ENCODE measurements around the gene LYSMD2. TPM values are rescaled to one million over a fixed set of nuclear protein-coding genes. Genes with fewer than 3 reads are reported as not detected.

The LYSMD2 gene
- total and polyA plus RNA-seq, 9 of the 15 experiments (the other 6 are each of a cell fraction or from before 2014, with no cell fraction given): 4.3 to 30.3 (median 9.8) TPM

DNA sequence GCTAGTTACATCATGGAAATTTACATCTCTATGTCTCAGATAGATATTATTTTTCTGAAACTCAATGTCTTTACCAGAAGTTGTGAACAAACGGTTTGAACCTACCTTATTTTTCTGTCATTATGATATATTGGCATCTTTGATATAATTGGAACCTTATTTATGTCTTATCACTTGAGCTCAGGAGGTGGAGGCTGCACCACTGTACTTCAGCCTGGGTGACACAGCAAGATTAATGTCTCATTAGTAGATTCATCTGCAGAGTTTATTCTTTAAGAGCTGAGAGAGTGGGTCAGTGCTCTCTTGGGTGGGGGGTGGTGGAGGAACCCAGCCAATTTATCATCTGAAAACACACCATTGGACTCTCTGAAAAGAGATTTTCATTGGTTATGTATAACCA is 34.7 kb downstream of the LYSMD2 start (continued):
- TF ChIP-seq STAT5B (CRISPR knock-in tag; IDR thresholded peaks at IDR 0.05) (no peak), ZNF174 (CRISPR knock-in tag; IDR thresholded peaks at IDR 0.05) (no peak), COPS2 (conservative IDR thresholded peaks at IDR 0.05) (no peak), ZNF165 (CRISPR knock-in tag; IDR thresholded peaks at IDR 0.05; ENCODE audit: borderline replicate concordance) (no peak), ZZZ3 (IDR thresholded peaks at IDR 0.05) (no peak), ARID3B (CRISPR knock-in tag; IDR thresholded peaks at IDR 0.05; ENCODE audit: borderline replicate concordance) (no peak), ZNF146 (CRISPR knock-in tag; IDR thresholded peaks at IDR 0.05; ENCODE audit: unreplicated experiment) (no peak), ZNF511 (CRISPR knock-in tag; IDR thresholded peaks at IDR 0.05) (no peak), HLTF (IDR thresholded peaks at IDR 0.05) (no peak), ILK (tag; IDR thresholded peaks at IDR 0.05; ENCODE audit: borderline replicate concordance, low read depth) (no peak), NCOA6 (IDR thresholded peaks at IDR 0.05) (no peak), MAFF (IDR thresholded peaks at IDR 0.05; ENCODE audit: low read length) (peak; percentile 77), ZNF354B (CRISPR knock-in tag; IDR thresholded peaks at IDR 0.05) (no peak), HEY1 (CRISPR knock-in tag; IDR thresholded peaks at IDR 0.05; ENCODE audit: borderline replicate concordance) (no peak), ZNF707 (CRISPR knock-in tag; conservative IDR thresholded peaks at IDR 0.05) (no peak), YBX1 (IDR thresholded peaks at IDR 0.05) (no peak), THAP7 (CRISPR knock-in tag; IDR thresholded peaks at IDR 0.05) (no peak), ZNF384 (IDR thresholded peaks at IDR 0.05; ENCODE audit: low read depth, low read length) (no peak), ZNF124 (CRISPR knock-in tag; IDR thresholded peaks at IDR 0.05) (no peak), MAZ (CRISPR knock-in tag; conservative IDR thresholded peaks at IDR 0.05 in 1 of 2, IDR thresholded peaks at IDR 0.05 in 1 of 2) (0 out of 4 replicates have a peak, but pooled peaks of 1 of the 2 experiments have one; percentile 28), ZNF184 (CRISPR knock-in tag; IDR thresholded peaks at IDR 0.05) (no peak), FOXA1 (IDR thresholded peaks at IDR 0.05; ENCODE audit: borderline replicate concordance) (no peak), ZNF717 (CRISPR knock-in tag; IDR thresholded peaks at IDR 0.05) (no peak), MEF2A (IDR thresholded peaks at IDR 0.05; ENCODE audit: control insufficient read depth, low read depth, low read length) (peak; percentile 27; the same call in 1 of the 2 replicates), TEAD2 (tag; IDR thresholded peaks at IDR 0.05) (no peak)
- TF ChIP-seq, protein P1, sequence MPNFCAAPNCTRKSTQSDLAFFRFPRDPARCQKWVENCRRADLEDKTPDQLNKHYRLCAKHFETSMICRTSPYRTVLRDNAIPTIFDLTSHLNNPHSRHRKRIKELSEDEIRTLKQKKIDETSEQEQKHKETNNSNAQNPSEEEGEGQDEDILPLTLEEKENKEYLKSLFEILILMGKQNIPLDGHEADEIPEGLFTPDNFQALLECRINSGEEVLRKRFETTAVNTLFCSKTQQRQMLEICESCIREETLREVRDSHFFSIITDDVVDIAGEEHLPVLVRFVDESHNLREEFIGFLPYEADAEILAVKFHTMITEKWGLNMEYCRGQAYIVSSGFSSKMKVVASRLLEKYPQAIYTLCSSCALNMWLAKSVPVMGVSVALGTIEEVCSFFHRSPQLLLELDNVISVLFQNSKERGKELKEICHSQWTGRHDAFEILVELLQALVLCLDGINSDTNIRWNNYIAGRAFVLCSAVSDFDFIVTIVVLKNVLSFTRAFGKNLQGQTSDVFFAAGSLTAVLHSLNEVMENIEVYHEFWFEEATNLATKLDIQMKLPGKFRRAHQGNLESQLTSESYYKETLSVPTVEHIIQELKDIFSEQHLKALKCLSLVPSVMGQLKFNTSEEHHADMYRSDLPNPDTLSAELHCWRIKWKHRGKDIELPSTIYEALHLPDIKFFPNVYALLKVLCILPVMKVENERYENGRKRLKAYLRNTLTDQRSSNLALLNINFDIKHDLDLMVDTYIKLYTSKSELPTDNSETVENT (CRISPR knock-in tag; IDR thresholded peaks at IDR 0.05): no peak

All from K562 (cell line).